Neuronal stem cell (in vitro differentiated cells): ENCODE measurements around the gene FSTL4.

Experiments used
- DNase-seq: peaks from one replicate; pipeline ENCODE4 v3.0.0-alpha.2; 2013; ENCODE audit warnings: low spot score
- H2AFZ ChIP-seq: one replicate; pipeline ENCODE4 v1.6.1; 2013; ENCODE audit warnings: mild to moderate bottlenecking, low read length, inconsistent platforms
- H2AK5ac ChIP-seq: 2 replicates; pipeline ENCODE4 v1.6.1; 2013; ENCODE audit warnings: low read depth, mild to moderate bottlenecking, inconsistent platforms, low read length, moderate library complexity, mixed read lengths
- H2BK120ac ChIP-seq: 2 replicates; pipeline ENCODE4 v1.6.1; 2013; ENCODE audit warnings: low read depth, mild to moderate bottlenecking, inconsistent platforms, low read length, moderate library complexity, mixed read lengths
- H2BK12ac ChIP-seq: one replicate; pipeline ENCODE4 v1.6.1; 2013; ENCODE audit warnings: low read length, inconsistent platforms
- H2BK15ac ChIP-seq: 2 replicates; pipeline ENCODE4 v1.6.1; 2013; ENCODE audit warnings: mild to moderate bottlenecking, low read length, inconsistent platforms, mixed read lengths
- H2BK5ac ChIP-seq: one replicate; pipeline ENCODE4 v1.6.1; 2013; ENCODE audit warnings: inconsistent platforms, mild to moderate bottlenecking, low read length, moderate library complexity
- H3K14ac ChIP-seq: one replicate; pipeline ENCODE4 v1.6.1; 2013; ENCODE audit warnings: low read length, inconsistent platforms
- H3K18ac ChIP-seq: 2 replicates; pipeline ENCODE4 v1.6.1; 2013; ENCODE audit warnings: low read length, inconsistent platforms
- H3K23ac ChIP-seq: 2 replicates; pipeline ENCODE4 v1.6.1; 2013; ENCODE audit warnings: low read depth, mild to moderate bottlenecking, mixed read lengths, low read length, inconsistent platforms; ENCODE audit not compliant: poor library complexity
- H3K27ac ChIP-seq: replicated peaks from 3 replicates; pipeline ENCODE4 v1.5.1; 2013; ENCODE audit warnings: low read length, inconsistent platforms
- H3K27me3 ChIP-seq, 3 experiments: 2 replicates each; pipeline ENCODE4 v1.6.1; 2013; ENCODE audit warnings: low read length in 3 of 3, mild to moderate bottlenecking in 2 of 3, inconsistent platforms in 1 of 3, low read depth in 1 of 3, mixed read lengths in 1 of 3, moderate library complexity in 1 of 3; ENCODE audit not compliant: control insufficient read depth in 3 of 3, insufficient read depth in 3 of 3
- H3K36me3 ChIP-seq, 2 donors: replicated peaks in 1 of 2; 2 replicates each; pipeline ENCODE4 v1.6.1; 2013; ENCODE audit warnings: low read length in 2 of 2; ENCODE audit not compliant: control insufficient read depth in 2 of 2, insufficient read depth in 2 of 2
- H3K4ac ChIP-seq: 2 replicates; pipeline ENCODE4 v1.6.1; 2013; ENCODE audit warnings: inconsistent platforms, mild to moderate bottlenecking, low read length, moderate library complexity
- H3K4me1 ChIP-seq, 2 donors: 1 replicate in 1 of 2; 2 replicates in 1 of 2; pipeline ENCODE4 v1.6.1; 2013; ENCODE audit warnings: low read length in 2 of 2, low read depth in 1 of 2; ENCODE audit not compliant: control insufficient read depth in 2 of 2, insufficient read depth in 1 of 2
- H3K4me2 ChIP-seq: one replicate; pipeline ENCODE4 v1.6.1; 2013; ENCODE audit warnings: mild to moderate bottlenecking, low read length, inconsistent platforms; ENCODE audit not compliant: insufficient read depth, poor library complexity, severe bottlenecking
- H3K4me3 ChIP-seq, 2 donors: 2 replicates each; pipeline ENCODE4 v1.5.1; 2013; ENCODE audit warnings: low read length in 2 of 2, mild to moderate bottlenecking in 2 of 2, inconsistent platforms in 1 of 2, moderate library complexity in 1 of 2
- H3K79me1 ChIP-seq: one replicate; pipeline ENCODE4 v1.6.1; 2013; ENCODE audit warnings: low read depth, mild to moderate bottlenecking, inconsistent platforms, low read length, moderate library complexity
- H3K9ac ChIP-seq: one replicate; pipeline ENCODE4 v1.6.1; 2013; ENCODE audit warnings: mild to moderate bottlenecking, low read depth, low read length, inconsistent platforms; ENCODE audit not compliant: poor library complexity
- H3K9me3 ChIP-seq, 2 donors: replicated peaks in 1 of 2; 2 replicates each; pipeline versions ENCODE3 to v1.6.1; 2013; ENCODE audit warnings: low read length in 2 of 2, mild to moderate bottlenecking in 2 of 2, inconsistent platforms in 1 of 2, low read depth in 1 of 2, mixed read lengths in 1 of 2, moderate library complexity in 1 of 2; ENCODE audit not compliant: control insufficient read depth in 2 of 2, insufficient read depth in 1 of 2
- H4K8ac ChIP-seq: one replicate; pipeline ENCODE4 v1.6.1; 2013; ENCODE audit warnings: low read depth, mild to moderate bottlenecking, inconsistent platforms, low read length, moderate library complexity
- H4K91ac ChIP-seq: one replicate; pipeline ENCODE4 v1.6.1; 2013; ENCODE audit warnings: low read length, low read depth, mild to moderate bottlenecking, inconsistent platforms; ENCODE audit not compliant: poor library complexity
- WGBS, 2 donors: extraction: QIAGEN DNeasy Blood & Tissue Kit; methylation state at CpG; one replicate each; pipeline ENCODE4 v1.1.7; 2013; ENCODE audit warnings: missing lambda C conversion rate in 2 of 2, mixed read lengths in 1 of 2; ENCODE audit not compliant: insufficient read length in 2 of 2, insufficient replicate concordance in 1 of 2; ENCODE audit errors: extremely low coverage in 2 of 2; 5-methylcytosine and 5-hydroxymethylcytosine counted together

The FSTL4 gene

GRCh38 chr5:133266527-133266878, 345.8 kb downstream of the FSTL4 start:
- H2BK120ac ChIP-seq = no peak overlapping the region
- no CpG with 5 or more reads among the region's 2 CpGs for WGBS, 2 donors
- no peak for DNase-seq

GRCh38 chr5:133265720-133266526, 346.4 kb downstream of the FSTL4 start:
- no peaks in the 10 kb centered on the region for H3K36me3 ChIP-seq
- H3K4me3 ChIP-seq = no peak overlapping the region
- peaks cover 0 to 9% of the 10 kb centered on the region in 2 donors for H3K4me1 ChIP-seq
- H3K4ac ChIP-seq = no peak overlapping the region
- H2AK5ac ChIP-seq = peak overlapping the region; percentile 48
- no peak overlapping the region for H2BK12ac ChIP-seq
- H2BK5ac ChIP-seq = no peak overlapping the region
- peak overlapping the region; percentile 10 for H3K14ac ChIP-seq
- H3K9ac ChIP-seq = no peak overlapping the region
- peak overlapping the region; percentile 25 for H3K23ac ChIP-seq
- DNase-seq = no peak
- H3K27me3 ChIP-seq = peaks cover 0 to 12% (median 0%) of the 10 kb centered on the region in 3 experiments
- no peak overlapping the region for H3K27ac ChIP-seq
- H3K18ac ChIP-seq = peak overlapping the region; percentile 52
- no peak overlapping the region for H2BK120ac ChIP-seq
- no peak overlapping the region for H2BK15ac ChIP-seq
- H4K91ac ChIP-seq = no peak overlapping the region
- H3K79me1 ChIP-seq = no peaks in the 10 kb centered on the region
- H3K4me2 ChIP-seq = no peak overlapping the region
- no peak overlapping the region for H4K8ac ChIP-seq
- no CpG with 5 or more reads among the region's 18 CpGs for WGBS, 2 donors
- H3K9me3 ChIP-seq = no peaks in the 10 kb centered on the region
- peak overlapping the region; percentile 55 for H2AFZ ChIP-seq

More at GRCh38 chr5:133266527-133266878, 345.8 kb downstream of the FSTL4 start:
- Histone ChIP-seq H4K91ac (no peak overlapping the region), H3K9ac (no peak overlapping the region), H3K36me3 (no peaks in the 10 kb centered on the region), H2AFZ (peak overlapping the region; percentile 55), H3K4ac (no peak overlapping the region), H3K4me2 (no peak overlapping the region), H2BK5ac (no peak overlapping the region), H3K18ac (peak overlapping the region; percentile 76), H3K23ac (no peak overlapping the region), H2BK12ac (no peak overlapping the region), H3K79me1 (no peaks in the 10 kb centered on the region), H3K4me1 (peaks cover 0 to 9% of the 10 kb centered on the region in 2 donors), H3K27ac (no peak overlapping the region), H3K27me3 (peaks cover 0 to 11% (median 0%) of the 10 kb centered on the region in 3 experiments), H2AK5ac (peak overlapping the region; percentile 21), H2BK15ac (peak overlapping the region; percentile 40), H4K8ac (no peak overlapping the region), H3K4me3 (no peak overlapping the region), H3K9me3 (no peaks in the 10 kb centered on the region), H3K14ac (peak overlapping the region; percentile 10)

- Histone ChIP-seq H3K4me2 (no peak overlapping the region), H2AFZ (no peak overlapping the region), H2BK12ac (no peak overlapping the region), H4K91ac (no peak overlapping the region), H3K36me3 (no peaks in the 10 kb centered on the region), H2AK5ac (peak overlapping the region; percentile 48), H2BK5ac (no peak overlapping the region), H3K4me1 (peaks cover 0 to 9% of the 10 kb centered on the region in 2 donors), H3K9ac (peak overlapping the region; percentile 9), H3K27me3 (peaks cover 0 to 18% (median 0%) of the 10 kb centered on the region in 3 experiments), H2BK15ac (peak overlapping the region; percentile 18), H3K27ac (no peak overlapping the region), H3K79me1 (no peaks in the 10 kb centered on the region), H2BK120ac (peak overlapping the region; percentile 57), H3K4me3 (no peak overlapping the region), H3K14ac (peak overlapping the region; percentile 22), H4K8ac (no peak overlapping the region), H3K23ac (no peak overlapping the region), H3K9me3 (no peaks in the 10 kb centered on the region), H3K18ac (peak overlapping the region; percentile 42), H3K4ac (no peak overlapping the region)
- no peak for DNase-seq
- no CpG with 5 or more reads among the region's 5 CpGs for WGBS, 2 donors
Observed at GRCh38 chr5:133265257-133265656, 347.1 kb downstream of the FSTL4 start.

GRCh38 chr5:133262690-133263089, 349.7 kb downstream of the FSTL4 start:
- H3K9me3 ChIP-seq = no peaks in the 10 kb centered on the region
- H3K27me3 ChIP-seq = peaks cover 0 to 26% (median 0%) of the 10 kb centered on the region in 3 experiments
- H2AK5ac ChIP-seq = no peak overlapping the region
- no peak overlapping the region for H4K91ac ChIP-seq
- H3K27ac ChIP-seq = no peak overlapping the region
- no peak overlapping the region for H3K4ac ChIP-seq
- H3K36me3 ChIP-seq = no peaks in the 10 kb centered on the region
- H2BK12ac ChIP-seq = no peak overlapping the region
- H2AFZ ChIP-seq = no peak overlapping the region
- H3K14ac ChIP-seq = no peak overlapping the region
- no peak for DNase-seq
- WGBS, 2 donors = no CpG with 5 or more reads among the region's 4 CpGs
- no peak overlapping the region for H2BK120ac ChIP-seq
- no peak overlapping the region for H3K4me3 ChIP-seq
- H3K4me1 ChIP-seq = peaks cover 0 to 9% of the 10 kb centered on the region in 2 donors
- no peak overlapping the region for H3K9ac ChIP-seq
- no peak overlapping the region for H3K23ac ChIP-seq
- peak overlapping the region; percentile 32 for H3K18ac ChIP-seq
- H3K4me2 ChIP-seq = no peak overlapping the region
- no peak overlapping the region for H4K8ac ChIP-seq
- no peaks in the 10 kb centered on the region for H3K79me1 ChIP-seq
- H2BK5ac ChIP-seq = no peak overlapping the region
- H2BK15ac ChIP-seq = no peak overlapping the region
